Lower lobe of right lung (tissue), 2 donors: Measurements from ENCODE around the gene TOMM5. TPM values are rescaled to one million over a fixed set of nuclear protein-coding genes. Genes with fewer than 3 reads are reported as not detected.
"Not testable (repeated sequence)": the region's sequence is repeated elsewhere in the genome, so short reads cannot be mapped to it uniquely, and the experiment has no call there.

Experiments
- ATAC-seq, 2 donors: fragments of 200-7000 bp; cut with Tn5 transposase; one replicate each; pipeline ENCODE4 v1.9.1; 2020 to 2022; ENCODE audit warnings: mild to moderate bottlenecking in 2 of 2, moderate library complexity in 2 of 2
- DNase-seq: peaks from one replicate; pipeline ENCODE4 v3.0.0-alpha.2; 2020
- H3K27ac ChIP-seq: fragments of 200-600 bp; one replicate; pipeline ENCODE4 v1.8.0; 2022
- H3K27me3 ChIP-seq: fragments of 200-600 bp; one replicate; pipeline ENCODE4 v1.8.0; 2022; ENCODE audit warnings: low read depth
- H3K36me3 ChIP-seq: fragments of 200-600 bp; one replicate; pipeline ENCODE4 v1.8.0; 2022; ENCODE audit warnings: mild to moderate bottlenecking
- H3K4me1 ChIP-seq: fragments of 200-600 bp; one replicate; pipeline ENCODE4 v1.8.0; 2022
- H3K4me3 ChIP-seq: fragments of 200-600 bp; one replicate; pipeline ENCODE4 v1.8.0; 2022; ENCODE audit warnings: mild to moderate bottlenecking
- H3K9me3 ChIP-seq: fragments of 200-600 bp; one replicate; pipeline ENCODE4 v1.8.0; 2022
- intact Hi-C: fragments of 100-400 bp; cut with DNase I; formaldehyde crosslinking; loops from one replicate; pipeline ENCODE4 v1.11.0; 2022
- total RNA-seq: library from RNA; stranded (reverse); fragmentation: NEBNext Ultra II Directional; extraction: Animal tissue kit (Norgen Biotek cat#: 25700); gene quantifications from one replicate; pipeline ENCODE4 v1.2.1, GENCODE V29; 2021
- TF ChIP-seq, protein P1 (sequence below): fragments of 200-600 bp; IDR thresholded peaks from one replicate; pipeline ENCODE4 v1.8.0; 2022; ENCODE audit warnings: antibody characterized with exemption, mild to moderate bottlenecking
- donor health status: DM: no; HTN: yes; CAD: no; lungs with severe emphysema.

TOMM5 gene
- total RNA-seq, 1 donor from 2014 or later, result 59.5 TPM

DNA sequence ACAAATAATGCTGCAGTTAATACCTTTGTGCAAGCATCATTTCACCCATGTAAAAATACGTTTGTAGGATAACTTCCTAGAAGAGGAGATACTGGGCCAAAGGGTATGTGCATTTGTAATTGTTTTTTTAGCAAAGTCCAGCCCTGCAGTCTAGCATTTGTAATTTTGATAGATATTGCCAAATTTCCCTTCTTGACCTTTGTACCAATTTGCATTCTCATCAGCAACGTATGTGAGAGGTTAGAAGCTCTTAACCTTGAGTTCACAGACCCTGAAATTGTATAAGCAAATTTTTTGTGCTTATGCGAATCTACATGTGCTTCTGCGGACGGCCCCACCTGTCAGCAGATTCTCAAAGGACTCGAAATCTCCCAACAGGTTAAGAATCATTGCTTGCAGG lies 18.6 kb upstream of the TOMM5 start:
- H3K4me3 ChIP-seq, result no peak overlapping the region

DNA sequence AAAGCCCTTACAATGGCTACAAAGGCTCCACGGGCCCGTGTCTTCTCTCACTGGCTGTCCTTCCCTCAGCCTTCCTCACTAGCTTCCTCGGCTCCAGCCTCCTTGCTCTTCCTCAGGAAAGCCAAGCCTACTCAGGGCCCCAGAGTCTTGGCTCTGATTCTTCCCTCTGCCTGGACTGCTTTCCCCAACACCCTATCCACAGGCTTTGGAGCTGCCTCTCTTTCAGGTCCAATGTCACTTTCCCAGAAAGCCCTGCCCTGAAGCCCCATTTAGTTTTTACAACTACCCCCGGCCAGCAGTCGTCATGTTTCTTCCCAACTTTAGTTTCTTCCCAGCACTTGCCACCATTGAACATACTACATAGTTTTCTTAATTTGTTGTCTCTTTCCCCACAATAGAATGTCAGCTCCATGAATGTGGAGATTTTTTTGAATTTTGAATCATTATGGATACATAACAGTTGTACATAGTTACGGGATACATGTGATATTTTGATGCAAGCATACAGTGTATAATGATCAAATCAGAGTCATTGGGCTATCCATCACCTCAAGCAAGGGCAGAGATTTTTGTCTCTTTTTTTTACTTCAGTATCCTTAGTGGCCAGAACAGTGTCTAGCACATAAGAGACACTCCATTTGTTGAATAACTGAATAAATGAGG lies 17.5 kb upstream of the TOMM5 start:
- no peaks in the 10 kb centered on the region for H3K9me3 ChIP-seq
- ATAC-seq, result no peak
- H3K27ac ChIP-seq, result no peak overlapping the region
- DNase-seq, result no peak
- H3K27me3 ChIP-seq, result peaks cover 4% of the 10 kb centered on the region
- TF ChIP-seq, protein P1, sequence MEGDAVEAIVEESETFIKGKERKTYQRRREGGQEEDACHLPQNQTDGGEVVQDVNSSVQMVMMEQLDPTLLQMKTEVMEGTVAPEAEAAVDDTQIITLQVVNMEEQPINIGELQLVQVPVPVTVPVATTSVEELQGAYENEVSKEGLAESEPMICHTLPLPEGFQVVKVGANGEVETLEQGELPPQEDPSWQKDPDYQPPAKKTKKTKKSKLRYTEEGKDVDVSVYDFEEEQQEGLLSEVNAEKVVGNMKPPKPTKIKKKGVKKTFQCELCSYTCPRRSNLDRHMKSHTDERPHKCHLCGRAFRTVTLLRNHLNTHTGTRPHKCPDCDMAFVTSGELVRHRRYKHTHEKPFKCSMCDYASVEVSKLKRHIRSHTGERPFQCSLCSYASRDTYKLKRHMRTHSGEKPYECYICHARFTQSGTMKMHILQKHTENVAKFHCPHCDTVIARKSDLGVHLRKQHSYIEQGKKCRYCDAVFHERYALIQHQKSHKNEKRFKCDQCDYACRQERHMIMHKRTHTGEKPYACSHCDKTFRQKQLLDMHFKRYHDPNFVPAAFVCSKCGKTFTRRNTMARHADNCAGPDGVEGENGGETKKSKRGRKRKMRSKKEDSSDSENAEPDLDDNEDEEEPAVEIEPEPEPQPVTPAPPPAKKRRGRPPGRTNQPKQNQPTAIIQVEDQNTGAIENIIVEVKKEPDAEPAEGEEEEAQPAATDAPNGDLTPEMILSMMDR, result no peak
- no peaks in the 10 kb centered on the region for H3K4me1 ChIP-seq
- no peaks in the 10 kb centered on the region for H3K36me3 ChIP-seq
- H3K4me3 ChIP-seq, result no peak overlapping the region
- intact Hi-C loops, result no loop called here

More for the DNA sequence above, 18.6 kb upstream of the TOMM5 start:
- no peaks in the 10 kb centered on the region for H3K9me3 ChIP-seq
- intact Hi-C loops, result no loop called here
- H3K27me3 ChIP-seq, result peaks cover 4% of the 10 kb centered on the region
- no peaks in the 10 kb centered on the region for H3K36me3 ChIP-seq
- no peak overlapping the region for H3K27ac ChIP-seq
- no peak for DNase-seq
- TF ChIP-seq, protein P1, result no peak
- no peak for ATAC-seq
- no peaks in the 10 kb centered on the region for H3K4me1 ChIP-seq

DNA sequence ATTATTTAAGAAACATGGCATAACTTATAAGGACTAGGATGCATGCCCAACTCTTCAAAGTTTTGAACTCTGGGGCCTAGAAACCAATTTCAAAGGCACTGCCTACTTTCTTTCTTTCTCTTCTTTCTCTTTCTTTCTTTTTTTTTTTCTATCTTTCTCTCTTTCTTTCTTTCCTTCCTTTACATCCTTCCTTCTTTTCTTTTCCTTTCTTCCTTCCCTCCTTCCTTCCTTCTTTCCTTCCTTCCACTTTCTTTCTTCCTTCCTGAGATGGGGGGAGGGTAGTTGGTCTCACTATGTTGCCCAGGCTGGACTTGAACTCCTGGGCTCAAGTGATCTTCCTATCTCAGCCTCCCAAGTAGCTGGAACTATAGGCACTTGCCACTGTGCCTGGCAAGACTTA lies 15.9 kb upstream of the TOMM5 start:
- H3K27ac ChIP-seq, result no peak overlapping the region
- no peak for DNase-seq
- H3K9me3 ChIP-seq, result no peaks in the 10 kb centered on the region
- H3K4me1 ChIP-seq, result no peaks in the 10 kb centered on the region
- TF ChIP-seq, protein P1, result no peak
- no peaks in the 10 kb centered on the region for H3K27me3 ChIP-seq
- no peaks in the 10 kb centered on the region for H3K36me3 ChIP-seq
- intact Hi-C loops, result no loop called here
- no peak overlapping the region for H3K4me3 ChIP-seq
- no peak for ATAC-seq

DNA sequence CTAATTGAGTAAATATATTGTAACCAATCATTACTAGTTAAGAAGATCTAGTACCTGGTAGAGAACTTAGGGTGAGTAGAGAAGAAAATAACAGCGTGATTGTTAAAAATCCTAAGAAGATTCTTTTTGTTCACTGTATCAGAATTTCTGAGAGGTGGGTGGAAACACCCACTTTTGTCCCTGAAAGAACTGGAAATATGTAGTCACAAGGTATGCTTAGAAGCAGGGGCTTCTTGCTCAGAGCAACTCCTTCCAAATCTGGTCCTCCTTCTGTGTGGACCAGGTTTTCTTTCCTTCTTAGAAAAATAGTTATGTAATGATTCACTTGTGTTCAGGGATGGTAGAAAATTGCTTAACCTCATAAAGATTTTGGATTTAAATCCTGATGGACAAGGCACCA lies 11.9 kb upstream of the TOMM5 start:
- ATAC-seq, result no peak
- intact Hi-C loops, result no loop called here

DNA sequence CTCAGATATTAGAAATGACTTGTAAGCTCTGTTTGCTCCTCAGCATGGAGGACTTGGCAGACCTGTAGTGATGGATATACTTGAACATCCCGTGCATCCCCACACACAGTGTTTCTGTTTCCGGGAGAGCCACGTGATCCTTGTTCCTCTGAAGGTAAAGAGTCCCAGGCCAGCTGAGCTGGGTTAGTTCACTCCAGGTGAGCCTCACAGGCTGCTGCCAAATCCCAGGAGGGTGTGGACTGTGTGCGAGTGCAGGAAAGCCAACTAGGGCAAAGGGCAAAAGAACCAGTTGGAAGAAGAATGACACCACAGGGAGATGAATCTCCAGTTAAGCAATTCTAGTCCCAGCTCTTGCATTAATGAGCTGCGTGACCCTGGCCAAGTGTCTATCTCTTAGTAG lies 10.4 kb upstream of the TOMM5 start:
- Histone ChIP-seq H3K36me3 (no peaks in the 10 kb centered on the region), H3K27ac (no peak overlapping the region), H3K4me3 (no peak overlapping the region), H3K9me3 (no peaks in the 10 kb centered on the region), H3K27me3 (peaks cover 3% of the 10 kb centered on the region), H3K4me1 (no peaks in the 10 kb centered on the region)
- ATAC-seq (peak; percentile 74 to 80), DNase-seq (peak; percentile 60)
- TF ChIP-seq, protein P1, result no peak
- intact Hi-C loops, result no loop called here

More for the DNA sequence above, 11.9 kb upstream of the TOMM5 start:
- no peak overlapping the region for H3K4me3 ChIP-seq
- no peak for DNase-seq
- H3K36me3 ChIP-seq, result no peaks in the 10 kb centered on the region
- TF ChIP-seq, protein P1, result no peak
- H3K27me3 ChIP-seq, result peaks cover 3% of the 10 kb centered on the region
- no peaks in the 10 kb centered on the region for H3K4me1 ChIP-seq
- H3K27ac ChIP-seq, result no peak overlapping the region
- H3K9me3 ChIP-seq, result no peaks in the 10 kb centered on the region

DNA sequence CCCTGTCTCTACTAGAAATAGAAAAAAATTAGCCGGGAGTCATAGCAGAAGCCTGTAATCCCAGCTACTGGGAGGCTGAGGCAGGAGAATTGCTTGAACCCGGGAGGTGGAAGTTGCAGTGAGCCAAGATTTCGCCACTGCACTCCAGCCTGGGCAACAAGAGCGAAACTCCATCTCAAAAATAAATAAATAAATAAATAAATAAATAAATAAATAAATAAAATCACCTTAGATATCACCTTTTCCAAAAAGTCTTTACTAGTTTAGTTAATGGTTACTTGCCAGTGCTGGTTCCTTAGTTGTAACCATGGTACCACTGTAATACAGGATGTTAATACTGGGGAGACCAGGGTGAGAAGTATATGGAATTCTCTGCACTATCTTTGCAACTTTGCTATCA lies 9.7 kb upstream of the TOMM5 start:
- DNase-seq, ATAC-seq, H3K36me3 ChIP-seq, H3K27me3 ChIP-seq, H3K27ac ChIP-seq, H3K4me1 ChIP-seq, H3K9me3 ChIP-seq, H3K4me3 ChIP-seq, intact Hi-C loops: not testable (repeated sequence)
